ENCODE results near the gene AK5.

Gene AK5

GRCh38 chr1:77283701-77284425 is 2.0 kb downstream of the AK5 start:
- TF ChIP-seq CTCF (conservative IDR thresholded peaks at IDR 0.05; ENCODE audit: low read depth, low read length) = no peak
- no peak for DNase-seq (ENCODE audit: low read depth)
- H3K4me3 ChIP-seq (ENCODE audit: low read depth, low read length) = no peak overlapping the region

DNA sequence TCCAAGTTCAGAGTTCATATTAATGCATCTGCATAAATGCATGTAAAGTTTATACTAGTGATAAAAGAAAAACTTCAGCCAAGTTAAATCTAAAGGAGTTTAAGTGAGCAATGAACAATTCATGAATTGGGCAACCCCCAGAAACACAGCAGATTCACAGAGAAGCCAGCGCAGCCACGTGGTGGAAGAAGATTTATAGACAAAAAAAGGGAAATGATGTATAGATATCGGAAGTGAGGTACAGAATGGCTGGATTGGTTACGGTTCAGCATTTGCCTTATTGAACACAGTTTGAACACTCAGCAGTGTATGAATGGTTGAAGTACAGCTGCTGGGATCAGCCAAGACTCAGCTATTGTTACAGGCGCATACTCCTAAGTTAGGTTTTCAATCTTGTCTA is 5.7 kb downstream of the AK5 start:
- no peak for TF ChIP-seq CTCF (conservative IDR thresholded peaks at IDR 0.05; ENCODE audit: low read depth, low read length)
- H3K4me3 ChIP-seq (ENCODE audit: low read depth, low read length) = no peak overlapping the region
- DNase-seq (ENCODE audit: low read depth) = no peak

GRCh38 chr1:77288275-77288674 is 6.5 kb downstream of the AK5 start:
- H3K4me3 ChIP-seq (ENCODE audit: low read depth, low read length) = no peak overlapping the region
- TF ChIP-seq CTCF (conservative IDR thresholded peaks at IDR 0.05; ENCODE audit: low read depth, low read length) = no peak
- peak; percentile 53 for DNase-seq (ENCODE audit: low read depth)

GRCh38 chr1:77290576-77290975 is 8.8 kb downstream of the AK5 start:
- no peak for DNase-seq (ENCODE audit: low read depth)
- no peak overlapping the region for H3K4me3 ChIP-seq (ENCODE audit: low read depth, low read length)
- no peak for TF ChIP-seq CTCF (conservative IDR thresholded peaks at IDR 0.05; ENCODE audit: low read depth, low read length)

DNA sequence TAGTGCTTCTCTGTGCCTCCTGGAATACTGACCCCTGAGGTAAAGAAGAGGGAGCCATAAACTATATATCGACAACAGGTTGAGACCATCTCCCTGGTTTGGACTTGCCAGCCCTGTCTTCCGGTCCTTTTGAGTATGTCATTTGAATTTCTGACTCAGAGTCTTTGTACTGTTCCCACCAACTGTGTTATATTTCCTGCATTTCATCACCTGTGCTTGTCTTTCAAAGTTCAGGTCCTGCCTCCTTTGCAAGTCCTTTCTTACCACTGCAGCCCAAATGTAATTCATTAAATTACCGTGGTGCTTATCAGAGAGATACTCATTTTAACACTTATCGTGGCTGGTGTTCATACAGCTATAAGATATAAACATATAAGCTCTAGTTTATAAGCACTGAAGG is 10.7 kb downstream of the AK5 start:
- no peak for DNase-seq (ENCODE audit: low read depth)
- no peak for TF ChIP-seq CTCF (conservative IDR thresholded peaks at IDR 0.05; ENCODE audit: low read depth, low read length)
- no peak overlapping the region for H3K4me3 ChIP-seq (ENCODE audit: low read depth, low read length)

DNA sequence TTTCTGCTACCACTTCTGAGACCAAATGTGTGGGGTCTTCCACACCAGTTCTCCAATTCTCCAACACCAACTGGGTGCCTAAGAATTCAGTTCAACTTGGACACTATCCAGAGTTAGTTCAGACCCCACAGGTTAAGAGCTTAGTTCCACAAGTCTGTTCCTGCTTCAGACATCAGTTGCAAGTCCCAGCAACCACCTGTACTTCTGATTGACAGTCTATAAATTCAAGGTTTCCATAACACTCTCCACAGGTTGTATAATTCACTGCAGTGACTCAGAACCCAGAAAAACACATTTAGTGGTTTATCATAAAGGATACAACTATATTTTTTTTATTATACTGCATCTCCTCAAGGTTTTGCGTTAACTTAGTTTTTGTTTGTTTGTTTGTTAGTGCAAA is 18.7 kb downstream of the AK5 start:
- no peak for DNase-seq (ENCODE audit: low read depth)

More for the DNA sequence above, 18.7 kb downstream of the AK5 start:
- TF ChIP-seq CTCF (conservative IDR thresholded peaks at IDR 0.05; ENCODE audit: low read depth, low read length) = no peak
- no peak overlapping the region for H3K4me3 ChIP-seq (ENCODE audit: low read depth, low read length)
